ENCODE measurements around the gene HMCN2. TPM values are rescaled to one million over a fixed set of nuclear protein-coding genes. Genes with fewer than 3 reads are reported as not detected.

HMCN2 gene
- total RNA-seq, 4 donors from 2014 or later, result 24.8 to 61.7 (median 36.1) TPM

- peaks cover 0 to 3% (median 0%) of the 10 kb centered on the region in 4 donors for H3K9me3 ChIP-seq
- no peak overlapping the region for H3K4me3 ChIP-seq
- no peaks in the 10 kb centered on the region for H3K36me3 ChIP-seq
- H3K27ac ChIP-seq, result peak overlapping the region in 2 of 4 donors; percentile 19 to 70
- H3K27me3 ChIP-seq, result peaks cover 0 to 13% of the 10 kb centered on the region in 2 donors
- DNase-seq, result peak in 1 of 3 donors; percentile 41
- peaks cover 0 to 22% (median 0%) of the 10 kb centered on the region in 4 donors for H3K4me1 ChIP-seq
- TF ChIP-seq POLR2A (IDR thresholded peaks at IDR 0.05), result no peak
- TF ChIP-seq CTCF (IDR thresholded peaks at IDR 0.05), result no peak
Measured at GRCh38 chr9:130262061-130262745, 3.4 kb upstream of the HMCN2 start.

- Histone ChIP-seq H3K4me1 (peaks cover 0 to 22% (median 0%) of the 10 kb centered on the region in 4 donors), H3K4me3 (no peak overlapping the region), H3K27ac (peak overlapping the region in 2 of 4 donors; percentile 5 to 70), H3K27me3 (peaks cover 0 to 13% of the 10 kb centered on the region in 2 donors), H3K36me3 (no peaks in the 10 kb centered on the region), H3K9me3 (peaks cover 0 to 3% (median 0%) of the 10 kb centered on the region in 4 donors)
- peak in 1 of 3 donors; percentile 11 for DNase-seq
- TF ChIP-seq CTCF (IDR thresholded peaks at IDR 0.05) (no peak), POLR2A (IDR thresholded peaks at IDR 0.05) (no peak)
Measured at GRCh38 chr9:130262771-130263170, 2.8 kb upstream of the HMCN2 start.

DNA sequence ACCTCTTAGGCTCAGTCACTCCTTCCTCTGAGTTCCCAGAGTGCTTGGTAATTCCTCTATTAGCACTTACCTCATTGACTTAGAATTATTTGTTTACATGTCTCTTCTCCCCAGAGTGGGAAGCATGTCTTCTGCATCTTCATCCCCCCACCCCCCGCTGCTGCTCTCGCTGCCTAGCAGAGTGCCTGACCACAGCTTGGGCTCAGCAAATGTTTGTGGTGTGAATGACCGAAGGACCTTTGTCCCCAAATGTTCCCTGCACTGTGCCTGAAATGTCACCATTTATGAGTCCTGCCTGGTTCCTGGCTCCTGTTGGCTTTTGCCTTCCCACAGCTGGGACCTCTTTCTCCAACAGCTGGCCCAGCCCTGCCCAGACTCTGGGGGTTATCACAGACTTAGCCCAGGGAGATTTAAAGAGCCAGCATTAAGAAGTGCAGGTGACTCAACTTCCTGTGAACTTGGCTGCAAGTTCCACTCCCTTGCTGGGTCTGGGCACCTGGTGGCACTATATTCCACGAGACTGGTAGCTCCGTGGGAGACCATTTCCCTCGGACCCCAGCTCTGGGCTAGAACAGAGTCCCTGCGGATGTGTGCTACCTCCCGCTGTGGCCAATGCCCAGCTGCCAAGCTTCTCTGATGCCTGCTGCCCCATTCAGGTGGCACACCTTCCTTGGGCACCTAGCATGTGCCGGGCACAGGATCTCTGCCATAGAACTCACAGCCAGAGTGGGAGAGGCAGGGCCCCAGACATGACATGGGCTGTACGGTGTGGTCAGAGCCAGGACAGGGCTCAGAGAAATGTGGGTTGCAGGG lies 1.8 kb upstream of the HMCN2 start:
- H3K36me3 ChIP-seq, result no peaks in the 10 kb centered on the region
- no peaks in the 10 kb centered on the region for H3K9me3 ChIP-seq
- H3K27ac ChIP-seq, result peak overlapping the region in 2 of 4 donors; percentile 38 to 45
- peaks cover 0 to 22% (median 0%) of the 10 kb centered on the region in 4 donors for H3K4me1 ChIP-seq
- no peak for TF ChIP-seq CTCF (IDR thresholded peaks at IDR 0.05)
- TF ChIP-seq POLR2A (IDR thresholded peaks at IDR 0.05), result no peak
- DNase-seq, result peak in 1 of 3 donors; percentile 45
- H3K27me3 ChIP-seq, result peaks cover 0 to 13% of the 10 kb centered on the region in 2 donors
- no peak overlapping the region for H3K4me3 ChIP-seq

GRCh38 chr9:130264414-130265350 lies 878 bp upstream of the HMCN2 start:
- peak overlapping the region in 1 of 4 donors; percentile 52 for H3K4me3 ChIP-seq
- peak overlapping the region in 3 of 4 donors; percentile 38 to 82 (median 68) for H3K27ac ChIP-seq
- H3K4me1 ChIP-seq, result peaks cover 0 to 22% (median 0%) of the 10 kb centered on the region in 4 donors
- TF ChIP-seq CTCF (IDR thresholded peaks at IDR 0.05) (no peak), POLR2A (IDR thresholded peaks at IDR 0.05) (no peak)
- DNase-seq, result peak in 1 of 3 donors; percentile 37
- peaks cover 0 to 13% of the 10 kb centered on the region in 2 donors for H3K27me3 ChIP-seq
- no peaks in the 10 kb centered on the region for H3K9me3 ChIP-seq
- H3K36me3 ChIP-seq, result no peaks in the 10 kb centered on the region
